ELR (cell line): ENCODE results near the gene PCDH9.

Source experiments
- DNase-seq: peaks from one replicate; pipeline ENCODE4 v3.0.0-alpha.2; 2015; ENCODE audit warnings: low read depth

Gene PCDH9

DNA sequence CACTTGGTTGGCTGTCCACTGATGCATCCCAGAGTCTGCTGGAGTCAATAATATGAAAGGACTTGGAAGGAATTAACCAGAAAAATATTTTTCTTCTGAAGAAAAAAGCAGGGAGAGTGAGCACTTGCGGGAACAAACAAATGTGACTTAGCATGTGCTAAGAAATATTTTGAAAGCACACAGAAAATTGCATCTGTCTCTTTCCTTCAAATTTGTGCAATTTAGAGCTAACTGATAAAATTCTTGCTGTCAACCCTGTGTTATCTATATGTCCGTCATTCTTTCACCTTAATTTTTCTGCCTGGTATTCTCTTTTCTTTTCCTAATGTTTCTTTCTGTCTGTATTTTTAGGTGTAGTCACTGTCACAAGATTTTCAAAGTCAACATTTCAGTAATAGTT lies 852.6 kb downstream of the PCDH9 start:
- no peak for DNase-seq

DNA sequence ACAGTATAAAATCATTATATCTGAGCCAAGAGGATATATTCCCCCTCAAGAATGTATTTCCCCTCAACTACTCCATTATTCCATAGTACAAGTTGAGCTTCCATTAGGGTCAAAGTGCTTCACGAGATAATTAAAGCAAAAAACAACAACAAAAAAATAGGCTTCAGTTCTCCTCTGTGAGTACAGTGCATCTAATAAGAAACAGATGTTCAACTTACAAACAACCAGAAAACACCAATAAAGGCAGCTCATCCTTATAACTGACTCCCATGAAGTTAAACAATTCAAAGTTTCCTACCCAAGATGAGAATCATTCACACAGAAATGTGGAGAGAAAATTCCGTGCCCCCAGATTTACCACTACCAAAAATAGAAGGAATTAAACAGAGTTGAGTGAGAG lies 854.4 kb downstream of the PCDH9 start:
- DNase-seq = no peak

DNA sequence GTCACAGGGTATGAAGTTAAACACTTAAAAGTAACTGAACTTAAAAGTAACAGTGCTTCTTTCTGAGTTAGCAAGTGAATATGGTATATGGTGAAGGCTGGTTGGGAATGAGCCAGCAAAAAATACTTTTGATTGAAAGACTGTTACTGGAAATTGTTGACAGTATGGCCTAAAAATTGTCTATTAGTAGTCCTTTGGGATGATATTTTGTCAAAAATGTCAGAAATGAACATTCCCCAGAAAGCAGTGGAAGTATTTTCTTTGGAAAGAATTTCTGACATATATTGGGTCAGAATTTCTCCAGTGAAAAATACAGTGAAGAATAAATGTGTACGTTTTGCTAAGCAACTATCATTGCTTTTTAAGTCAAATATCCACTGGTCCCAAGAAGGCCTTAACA lies 860.5 kb downstream of the PCDH9 start:
- no peak for DNase-seq

DNA sequence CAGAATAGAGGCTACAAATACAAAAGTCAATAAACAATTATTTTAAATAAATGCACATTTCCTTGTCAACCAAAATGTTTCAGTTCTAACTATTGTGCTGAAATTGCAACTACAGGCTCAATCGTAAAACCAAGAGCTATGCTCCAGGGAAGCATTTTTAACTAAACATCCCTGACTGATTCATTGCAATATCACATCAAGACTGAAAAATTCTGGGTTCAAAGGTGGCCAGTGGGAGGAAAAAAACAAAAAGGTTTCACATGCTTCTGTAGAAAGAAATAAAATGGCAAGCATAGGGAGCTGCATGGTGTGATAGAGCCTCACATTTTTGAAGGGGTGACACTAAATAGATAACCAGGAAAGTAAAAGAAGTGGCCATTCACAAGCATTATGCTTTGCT lies 862.8 kb downstream of the PCDH9 start:
- DNase-seq = no peak

DNA sequence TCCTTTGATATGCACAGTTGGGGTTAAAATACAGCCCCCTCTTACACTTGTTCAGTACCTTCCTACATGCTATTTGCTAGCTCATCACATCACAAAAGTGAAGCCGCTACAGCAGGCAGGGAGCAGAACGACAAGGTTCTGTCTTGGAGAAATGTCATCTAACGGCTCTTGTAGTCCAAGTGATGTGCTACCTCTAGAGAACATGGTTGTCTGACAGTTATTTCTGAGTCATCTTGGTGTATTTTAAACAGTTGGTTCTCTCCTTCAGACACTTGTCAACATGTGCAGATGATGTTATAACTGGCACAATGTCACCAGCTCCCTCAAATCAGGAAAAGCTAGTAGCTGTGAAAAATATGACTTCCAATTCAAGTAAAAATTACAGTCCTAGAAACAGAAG lies 865.0 kb downstream of the PCDH9 start:
- DNase-seq = no peak

DNA sequence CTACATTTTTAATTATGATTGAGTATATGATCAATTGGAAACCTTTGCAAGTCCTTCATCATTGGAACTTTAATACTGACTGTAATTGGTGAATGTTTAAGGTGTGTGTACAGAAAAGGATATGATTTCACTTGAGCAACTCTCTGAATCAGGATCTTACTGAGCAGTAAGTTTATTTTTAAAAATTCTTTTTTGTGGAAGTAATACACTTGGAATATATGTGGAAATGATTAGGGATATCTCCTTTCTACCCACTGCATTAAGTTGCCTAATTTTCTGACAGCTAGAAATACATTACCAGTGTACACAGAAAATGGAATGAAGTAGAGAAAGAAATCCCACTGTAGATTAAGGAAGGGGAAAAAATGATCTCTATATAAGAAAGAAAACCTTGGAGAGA lies 865.8 kb downstream of the PCDH9 start:
- DNase-seq = no peak

DNA sequence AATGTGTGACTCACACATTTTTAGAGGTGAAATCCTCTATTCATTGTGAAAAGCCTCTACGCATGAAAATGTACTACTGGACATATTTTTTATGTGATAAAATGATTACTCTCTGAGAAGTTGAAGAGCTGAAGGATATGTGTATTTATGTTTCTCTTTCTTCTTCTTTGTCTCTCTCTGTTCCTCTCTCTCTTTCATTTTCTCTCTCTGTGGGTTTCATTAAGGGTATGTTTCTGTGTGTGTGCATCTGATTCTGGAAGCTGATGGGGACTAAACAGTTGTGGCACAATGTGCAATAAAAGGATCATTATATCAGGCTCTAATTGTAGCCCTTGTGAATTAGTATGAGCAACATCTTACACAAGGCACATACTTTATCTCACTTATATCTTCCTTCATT lies 867.7 kb downstream of the PCDH9 start:
- DNase-seq = no peak

DNA sequence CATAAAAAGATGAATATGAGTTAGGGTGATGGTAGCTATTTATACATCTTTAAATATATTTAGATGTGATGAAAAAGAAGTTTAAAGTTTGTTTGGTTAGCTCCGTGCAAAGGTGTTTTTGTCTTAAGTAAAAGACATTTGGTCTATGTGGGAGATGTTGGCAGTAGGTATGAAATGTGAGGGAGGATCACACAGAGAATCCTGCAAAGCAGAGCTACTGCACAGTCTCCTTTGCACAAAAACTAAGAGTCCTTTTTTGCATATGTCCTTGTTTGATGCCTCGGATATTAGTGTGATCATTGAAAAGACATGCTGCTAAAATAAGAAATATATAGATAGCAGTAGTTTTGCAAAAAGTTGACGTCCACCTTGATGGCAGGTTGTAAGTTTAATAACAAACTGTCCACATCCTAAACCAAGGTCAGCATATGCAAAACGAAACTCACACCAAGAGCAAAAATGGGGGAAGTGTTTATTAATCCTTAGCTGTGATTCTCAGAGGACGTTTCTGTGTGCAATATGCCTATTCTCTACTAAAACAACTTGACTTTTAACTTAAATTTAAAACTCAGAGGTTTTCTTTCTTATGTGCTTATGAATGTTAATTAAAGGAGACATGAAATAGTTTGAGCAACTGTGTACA lies 870.1 kb downstream of the PCDH9 start:
- DNase-seq = peak; percentile 2

DNA sequence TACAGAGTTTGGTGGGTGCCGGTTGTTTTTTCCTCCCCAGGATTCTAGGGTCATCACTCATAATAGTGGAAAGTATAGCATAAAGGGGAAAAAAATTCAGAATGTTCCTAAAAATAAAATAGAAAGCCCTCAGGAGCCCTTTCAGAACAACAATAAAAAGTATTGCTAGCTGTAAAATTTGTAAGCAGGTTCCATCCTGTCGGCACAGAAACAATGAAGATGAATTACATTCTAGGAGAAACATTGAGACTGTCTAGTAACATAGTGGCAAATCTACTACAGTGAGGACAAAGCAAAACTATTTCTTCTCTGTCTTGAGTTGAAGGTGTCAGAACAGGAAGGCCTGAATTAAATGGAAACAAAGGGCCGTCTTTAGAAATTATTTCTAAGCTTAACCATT lies 870.7 kb downstream of the PCDH9 start:
- DNase-seq = no peak

DNA sequence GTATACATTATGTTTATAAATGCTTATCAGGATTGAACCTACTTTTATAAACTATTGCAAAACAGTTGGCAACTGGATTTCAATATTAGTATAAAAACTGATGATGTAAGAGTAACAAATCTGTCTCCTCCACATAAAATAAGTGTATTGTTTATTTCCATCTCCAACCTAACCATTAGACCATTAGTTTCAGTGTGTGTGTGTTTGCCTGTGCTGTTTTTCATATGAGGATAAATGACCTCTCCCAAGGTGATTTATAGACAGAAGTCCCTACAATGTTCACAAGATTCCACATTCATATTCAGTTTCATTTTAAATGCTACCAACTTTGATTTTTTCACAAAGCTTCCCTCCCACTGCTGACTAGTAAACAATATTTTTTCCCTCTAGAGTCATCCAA lies 871.6 kb downstream of the PCDH9 start:
- DNase-seq = no peak

DNA sequence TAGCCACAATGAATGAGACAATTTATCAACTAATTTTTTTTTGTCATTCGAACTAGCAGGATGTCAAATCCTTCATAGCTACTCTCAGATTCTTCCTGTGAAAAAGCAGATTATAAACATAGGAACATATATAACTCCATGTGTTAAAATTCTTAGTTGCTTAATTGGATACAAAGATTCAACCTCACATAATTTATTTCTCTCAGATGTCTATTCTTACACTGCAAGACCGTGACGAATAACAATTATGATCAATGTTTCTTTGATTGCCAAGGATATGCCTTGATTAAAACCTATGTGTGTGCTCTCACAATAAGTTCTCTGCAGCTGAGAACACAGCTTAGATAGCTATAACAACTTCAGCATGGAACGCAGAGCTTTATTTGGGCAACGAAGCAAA lies 872.7 kb downstream of the PCDH9 start:
- DNase-seq = no peak

DNA sequence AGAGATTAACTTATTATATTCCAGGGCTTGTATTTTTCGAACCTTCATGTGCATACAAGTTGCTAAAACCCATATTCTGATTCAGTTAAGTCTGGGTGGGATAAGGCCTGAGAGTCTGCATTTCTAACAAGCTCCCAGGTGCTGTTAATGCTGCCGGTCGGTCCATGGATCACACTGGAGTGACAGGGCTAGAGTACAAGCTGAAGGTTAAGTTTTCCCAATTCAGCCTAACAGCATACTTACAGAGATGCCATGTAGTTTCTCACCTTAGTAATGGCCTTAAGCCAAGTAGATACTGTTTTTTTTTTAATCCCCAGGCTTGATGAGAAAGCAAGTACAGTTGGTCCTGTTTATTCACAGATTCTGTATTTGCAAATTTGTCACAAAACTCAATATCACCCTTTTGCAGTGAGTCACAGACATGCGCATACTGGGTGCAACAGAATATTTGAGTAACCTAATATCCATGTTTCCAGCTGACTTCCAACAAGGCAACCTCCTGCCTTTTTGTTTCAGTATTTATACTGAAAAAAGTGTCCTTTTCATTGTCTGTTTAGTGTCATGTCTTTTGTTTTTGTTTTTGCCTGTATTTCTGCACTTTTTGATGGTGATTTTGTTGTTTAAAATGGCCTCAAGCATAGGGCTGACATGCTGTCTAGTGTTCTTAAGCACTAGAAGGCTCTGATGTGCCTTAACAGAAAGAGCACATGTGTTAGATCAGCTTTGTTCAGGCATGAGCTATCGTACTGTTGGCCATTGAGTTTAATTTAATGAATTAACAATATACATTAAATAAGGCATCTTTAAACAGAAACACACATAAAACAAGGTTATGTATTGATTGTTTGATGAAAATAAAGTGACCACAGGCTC lies 875.0 kb downstream of the PCDH9 start:
- no peak for DNase-seq

DNA sequence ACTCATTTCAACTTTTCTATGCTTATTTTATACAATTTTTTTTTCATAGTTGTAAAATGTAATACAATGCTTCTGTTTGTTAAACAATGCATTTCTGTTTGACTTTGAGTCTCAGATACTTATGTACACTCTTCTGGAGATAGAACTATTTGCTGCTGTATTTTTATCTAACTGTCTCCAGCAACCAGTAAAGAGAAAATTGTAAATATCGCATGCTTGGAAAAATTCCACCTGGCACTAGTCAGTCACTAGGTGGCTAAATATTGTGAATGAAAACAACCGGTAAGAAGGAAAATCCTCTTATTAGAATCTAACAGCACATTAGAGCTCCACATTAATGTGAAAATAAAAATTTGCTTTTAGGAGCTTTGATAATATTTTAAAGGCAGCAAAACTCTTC lies 876.5 kb downstream of the PCDH9 start:
- peak; percentile 2 for DNase-seq

DNA sequence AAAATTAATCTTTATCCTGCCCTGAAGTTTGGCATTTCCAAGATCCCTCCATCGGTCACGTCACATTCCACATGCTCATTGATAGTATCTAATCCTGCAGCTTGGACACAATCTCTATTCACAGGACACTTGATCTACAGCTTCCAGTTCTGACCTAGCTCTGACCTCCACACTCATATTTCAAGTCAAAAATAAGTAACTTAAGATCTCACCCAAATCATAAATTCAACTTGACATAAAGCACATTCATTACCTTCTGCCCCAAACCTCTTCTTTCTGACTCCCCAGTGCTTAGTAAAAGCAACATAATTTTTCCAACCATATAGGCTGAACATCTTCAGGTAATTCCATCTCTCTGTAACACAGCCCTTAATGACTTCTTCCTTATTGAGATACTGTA lies 880.2 kb downstream of the PCDH9 start:
- DNase-seq = no peak

DNA sequence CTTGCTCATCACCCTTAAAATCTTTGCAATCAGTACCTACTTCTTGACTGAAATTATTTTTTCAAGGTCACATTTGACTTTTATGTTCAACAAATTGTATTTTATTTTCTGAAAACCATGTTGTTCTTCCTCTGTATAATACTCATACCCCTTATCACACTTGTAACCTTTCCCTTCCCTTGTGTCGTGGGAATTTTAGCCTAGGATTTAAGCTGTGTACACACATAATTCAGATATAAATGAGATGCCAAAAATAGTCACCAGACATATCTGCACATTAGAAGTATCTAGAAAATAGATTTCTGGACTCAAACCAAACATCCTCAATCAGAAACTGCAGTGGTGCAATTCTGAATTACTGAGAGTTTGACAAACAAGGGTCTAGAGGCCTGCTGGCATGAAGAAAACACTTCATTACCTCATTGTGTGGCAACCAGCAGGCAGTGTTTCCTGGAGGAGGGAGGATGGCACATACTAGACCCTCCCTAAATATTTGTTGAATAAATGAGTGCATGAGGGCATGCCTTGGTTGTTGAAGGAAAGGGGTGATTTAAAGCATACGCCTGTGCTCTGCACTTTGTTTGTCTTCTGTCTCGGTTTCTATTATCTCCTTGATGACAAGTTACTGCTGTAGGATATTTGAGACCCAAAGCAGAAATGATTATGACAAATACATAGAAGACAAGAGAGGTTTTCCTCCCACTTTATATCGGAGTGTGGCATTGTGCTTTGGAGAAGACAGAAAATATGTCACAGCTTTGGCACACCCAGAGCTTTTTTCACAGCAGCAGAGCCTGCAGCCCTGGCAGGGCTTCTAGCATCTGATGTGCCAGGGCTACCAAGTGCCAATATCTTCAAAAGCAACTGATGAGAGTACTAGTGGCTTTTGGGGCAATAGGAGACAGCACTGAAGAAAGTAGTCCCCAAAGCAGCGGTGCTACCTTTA lies 881.1 kb downstream of the PCDH9 start:
- no peak for DNase-seq

DNA sequence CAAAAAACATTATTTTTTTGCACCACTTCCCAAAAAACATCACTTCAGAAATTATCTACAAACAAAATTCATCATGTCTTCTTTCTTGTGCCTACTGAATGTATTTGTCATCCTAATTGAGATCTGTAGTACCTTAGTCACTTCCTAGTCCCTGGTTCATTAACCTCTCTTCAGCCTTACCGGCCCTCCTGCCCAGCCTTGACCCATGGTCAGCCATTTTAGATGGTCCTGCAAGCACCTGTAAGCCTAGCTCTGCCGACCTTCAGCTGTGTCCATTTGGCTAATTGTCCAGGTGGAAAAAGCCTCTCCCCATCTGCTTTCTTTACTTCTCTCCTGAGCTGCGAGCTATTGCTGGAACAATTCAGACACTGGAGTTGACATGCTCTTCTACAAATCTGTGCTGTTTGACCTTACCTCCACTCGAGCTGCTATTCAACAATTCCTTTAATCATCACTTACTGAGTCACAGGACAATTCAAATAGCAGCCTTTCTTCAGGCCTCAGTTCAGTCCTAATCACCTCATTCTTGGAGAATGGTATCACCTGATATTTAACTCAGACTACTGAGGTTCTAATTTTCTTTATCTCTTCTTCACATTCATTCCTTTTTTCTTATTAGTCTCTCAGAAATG lies 882.5 kb downstream of the PCDH9 start:
- peak; percentile 4 for DNase-seq

DNA sequence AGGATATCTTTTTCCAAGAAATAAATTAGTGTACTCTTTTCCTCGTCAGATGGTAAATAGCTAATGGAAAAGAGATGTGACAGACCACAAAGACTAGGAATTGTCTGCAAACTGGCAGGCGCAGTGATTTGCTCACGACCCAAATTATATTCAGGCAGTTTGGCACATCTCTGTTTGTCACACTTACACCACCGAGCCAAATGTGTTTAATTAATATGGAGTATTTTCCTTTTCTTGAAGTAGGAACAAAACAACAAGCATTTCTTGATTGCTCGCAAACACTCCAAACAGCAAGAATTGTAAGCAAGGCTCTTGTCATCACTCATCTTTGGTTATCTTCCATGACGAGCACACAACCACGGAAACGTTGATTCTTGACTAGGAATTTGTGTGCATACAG lies 884.2 kb downstream of the PCDH9 start:
- no peak for DNase-seq

DNA sequence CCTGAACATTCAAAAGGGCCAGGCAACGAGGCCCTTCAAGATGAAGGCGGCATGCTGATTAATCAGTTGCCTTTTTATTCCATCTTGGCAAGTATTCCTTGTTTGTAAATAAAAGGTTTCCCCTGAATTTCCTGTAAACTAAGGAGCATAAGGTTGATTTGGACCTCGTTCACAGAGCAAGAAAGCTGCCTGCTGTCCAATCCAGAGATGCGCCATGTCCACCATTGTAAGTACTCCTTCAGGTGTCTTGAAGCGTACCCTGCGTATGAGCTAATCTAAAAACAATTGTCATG lies 884.7 kb downstream of the PCDH9 start:
- DNase-seq = no peak

DNA sequence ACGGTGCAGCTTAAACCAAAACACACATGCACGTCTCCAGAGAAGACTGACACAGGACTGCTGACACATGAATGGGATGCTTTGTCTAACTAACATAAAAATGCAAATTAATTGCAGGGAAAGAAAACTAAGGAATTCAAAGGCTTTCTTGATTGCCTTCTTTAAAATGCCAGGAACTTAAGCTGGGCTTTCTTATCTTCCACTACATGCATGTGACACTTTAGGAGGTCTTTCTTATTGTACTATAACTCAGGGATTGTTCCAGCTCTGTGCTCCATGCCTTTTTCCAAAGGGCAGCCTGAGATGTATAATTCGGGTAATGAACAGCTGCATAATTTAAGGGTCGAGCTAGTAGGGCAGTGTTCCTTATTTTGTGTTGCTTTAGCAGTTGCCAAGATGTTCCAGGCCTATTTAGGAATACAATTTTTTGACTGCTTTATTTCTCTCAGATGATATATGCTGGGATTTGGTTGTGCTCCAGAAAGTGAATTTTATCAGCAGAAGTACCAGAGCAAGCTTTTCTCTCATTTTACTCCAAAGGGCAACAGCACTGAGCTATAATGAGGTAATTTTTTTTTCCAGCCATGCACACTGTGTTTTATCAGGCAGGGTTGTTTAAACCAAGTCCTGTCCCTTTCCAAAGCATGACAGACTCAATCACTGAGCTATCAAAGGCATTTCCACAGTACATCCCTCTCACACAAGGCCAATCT lies 885.2 kb downstream of the PCDH9 start:
- DNase-seq = no peak

DNA sequence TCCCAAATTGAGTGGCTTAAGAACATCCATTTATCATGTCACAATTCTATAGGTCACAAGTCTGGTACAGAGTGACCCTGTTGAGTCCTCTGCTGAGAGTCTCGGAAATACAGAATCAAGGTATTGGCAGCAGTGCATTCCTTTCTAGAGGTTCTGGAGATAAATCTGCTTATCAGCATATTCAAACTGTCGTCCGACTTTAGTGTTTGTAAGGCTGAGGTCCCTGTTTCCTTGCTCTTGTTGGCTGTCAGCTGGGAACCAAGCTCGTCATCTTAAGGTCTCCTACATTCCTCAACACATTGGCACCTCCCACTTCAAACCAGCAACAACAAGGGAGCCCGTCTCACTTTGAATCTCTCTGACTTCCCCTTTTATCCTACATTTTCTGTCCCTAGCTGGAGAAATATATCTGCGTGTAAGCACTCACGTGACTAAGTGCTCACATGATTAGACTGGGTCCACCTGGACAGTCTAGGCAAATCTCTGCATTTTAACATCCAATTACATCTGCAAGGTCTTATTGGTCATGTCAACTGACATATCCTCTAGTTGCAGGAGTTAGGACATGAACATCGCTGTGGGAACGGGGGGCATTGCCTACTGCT lies 886.8 kb downstream of the PCDH9 start:
- no peak for DNase-seq

DNA sequence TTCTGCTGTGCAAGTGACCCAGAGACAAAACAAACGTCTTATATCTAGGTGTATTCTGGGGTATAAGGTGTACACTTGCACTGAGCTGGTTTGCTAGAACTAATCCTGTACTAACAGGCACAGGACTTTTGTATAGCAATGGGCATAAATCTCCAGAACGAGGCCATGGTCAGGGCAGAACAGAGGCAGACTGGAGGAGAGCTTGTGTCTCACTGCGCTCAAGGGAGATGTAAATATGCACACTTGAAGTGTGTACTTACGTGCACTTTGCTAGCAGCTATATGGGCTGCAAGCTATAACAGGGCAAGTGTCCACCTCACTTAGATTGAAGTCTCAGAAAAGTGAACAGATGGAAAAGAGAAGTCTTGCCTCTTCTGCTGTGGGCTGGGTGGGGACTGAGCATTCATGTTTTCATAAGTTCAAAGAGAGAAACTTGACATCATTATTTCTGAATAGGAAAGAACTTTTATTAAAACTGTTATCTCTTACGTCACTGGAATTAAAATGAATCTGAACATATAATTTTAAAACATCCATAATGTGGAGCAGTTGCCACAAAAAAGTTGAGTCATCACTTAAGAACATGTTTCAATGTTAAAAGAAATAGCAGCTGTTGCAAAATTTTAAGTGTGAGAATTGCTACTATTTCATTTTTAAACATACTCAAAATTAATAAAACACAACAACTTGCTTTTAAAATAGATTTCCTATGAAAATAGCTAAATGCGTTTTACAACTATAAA lies 888.3 kb downstream of the PCDH9 start:
- DNase-seq = no peak
